IMR-90 (cell line): Measurements from ENCODE around the gene GBP3. TPM values are rescaled to one million over a fixed set of nuclear protein-coding genes. Genes with fewer than 3 reads are reported as not detected.
"Not testable (repeated sequence)": the region's sequence is repeated elsewhere in the genome, so short reads cannot be mapped to it uniquely, and the experiment has no call there.

Source experiments
- ATAC-seq: fragments of 200-7000 bp; cut with Tn5 transposase; 2 replicates; pipeline ENCODE4 v1.9.1; 2020; ENCODE audit warnings: low read depth, mild to moderate bottlenecking, moderate library complexity
- BruUV-seq: library from RNA; stranded (reverse); fragments of 400-500 nt; replicated peaks from 2 replicates; lab custom pipeline; 2021; lab: Mats Ljungman, UMichigan
- CTCF ChIA-PET: fragments of 300-600 bp; formaldehyde crosslinking; extraction: SDS; loops from one replicate; lab custom pipeline; 2021; ENCODE audit warnings: antibody characterized with exemption; lab: Yijun Ruan, JAX
- POLR2A ChIA-PET: fragments of 300-600 bp; sonication (Branson Sonifier 250); formaldehyde crosslinking; loops from one replicate; lab custom pipeline; 2022; ENCODE audit warnings: antibody characterized with exemption; ENCODE audit not compliant: unreplicated experiment; lab: Charles Lee
- DNase-seq: peaks from one replicate; pipeline ENCODE4 v3.0.0; 2013
- H2AFZ ChIP-seq: replicated peaks from 2 replicates; pipeline ENCODE3; 2013; ENCODE audit warnings: low read length, mild to moderate bottlenecking; ENCODE audit not compliant: poor library complexity
- H2AK5ac ChIP-seq: 2 replicates; pipeline ENCODE4 v1.6.1; 2013; ENCODE audit warnings: low read depth, low read length, inconsistent platforms
- H2AK9ac ChIP-seq: replicated peaks from 2 replicates; pipeline ENCODE3; 2013; ENCODE audit warnings: mild to moderate bottlenecking, low read depth, low read length, moderate library complexity; ENCODE audit not compliant: poor library complexity
- H2BK120ac ChIP-seq: 2 replicates; pipeline ENCODE4 v1.6.1; 2013; ENCODE audit warnings: low read depth, low read length, inconsistent platforms
- H2BK15ac ChIP-seq: 3 replicates; pipeline ENCODE4 v1.6.1; 2013; ENCODE audit warnings: low read depth, low read length, inconsistent platforms
- H2BK20ac ChIP-seq: 2 replicates; pipeline ENCODE4 v1.6.1; 2013; ENCODE audit warnings: low read depth, mild to moderate bottlenecking, inconsistent platforms, low read length, moderate library complexity
- H2BK5ac ChIP-seq: 2 replicates; pipeline ENCODE4 v1.6.1; 2013; ENCODE audit warnings: mild to moderate bottlenecking, low read depth, low read length, inconsistent platforms; ENCODE audit not compliant: poor library complexity, severe bottlenecking
- H3K14ac ChIP-seq: replicated peaks from 2 replicates; pipeline ENCODE4 v1.6.1; 2013; ENCODE audit warnings: low read depth, low read length, inconsistent platforms
- H3K18ac ChIP-seq: 2 replicates; pipeline ENCODE4 v1.6.1; 2013; ENCODE audit warnings: low read depth, low read length, control low read depth
- H3K23ac ChIP-seq: 2 replicates; pipeline ENCODE4 v1.6.1; 2013; ENCODE audit warnings: low read depth, low read length, inconsistent platforms
- H3K27ac ChIP-seq: 2 replicates; pipeline ENCODE4 v1.5.1; 2013; ENCODE audit warnings: mild to moderate bottlenecking, control low read depth, low read length; ENCODE audit not compliant: insufficient read depth
- H3K27me3 ChIP-seq: 2 replicates; pipeline ENCODE4 v1.6.1; 2013; ENCODE audit warnings: low read length; ENCODE audit not compliant: control insufficient read depth, insufficient read depth
- H3K36me3 ChIP-seq: 2 replicates; pipeline ENCODE4 v1.6.1; 2013; ENCODE audit warnings: low read length, mixed read lengths; ENCODE audit not compliant: control insufficient read depth, insufficient read depth
- H3K4ac ChIP-seq: 2 replicates; pipeline ENCODE4 v1.6.1; 2013; ENCODE audit warnings: low read depth, low read length, inconsistent platforms
- H3K4me1 ChIP-seq: 2 replicates; pipeline ENCODE4 v1.6.1; 2013; ENCODE audit warnings: low read length, mixed read lengths; ENCODE audit not compliant: control insufficient read depth, insufficient read depth
- H3K4me2 ChIP-seq: 2 replicates; pipeline ENCODE4 v1.6.1; 2013; ENCODE audit warnings: low read depth, mild to moderate bottlenecking, control low read depth, low read length, moderate library complexity
- H3K4me3 ChIP-seq: 2 replicates; pipeline ENCODE4 v1.5.1; 2013; ENCODE audit warnings: low read depth, mild to moderate bottlenecking, control low read depth, low read length, moderate library complexity; ENCODE audit not compliant: insufficient read depth
- H3K56ac ChIP-seq: 2 replicates; pipeline ENCODE4 v1.6.1; 2013; ENCODE audit warnings: low read length, inconsistent platforms; ENCODE audit not compliant: insufficient read depth; ENCODE audit errors: extremely low read depth
- H3K79me1 ChIP-seq, 2 experiments: 2 replicates each; pipeline ENCODE4 v1.6.1; 2013; ENCODE audit warnings: low read length in 2 of 2, inconsistent platforms in 1 of 2, low read depth in 1 of 2
- H3K9ac ChIP-seq: 2 replicates; pipeline ENCODE4 v1.6.1; 2013; ENCODE audit warnings: low read depth, low read length, control low read depth
- H3K9me1 ChIP-seq: 2 replicates; pipeline ENCODE4 v1.6.1; 2013; ENCODE audit warnings: low read length, inconsistent platforms; ENCODE audit not compliant: insufficient read depth
- H3K9me3 ChIP-seq: 2 replicates; pipeline ENCODE4 v1.6.1; 2013; ENCODE audit warnings: low read length; ENCODE audit not compliant: control insufficient read depth, insufficient read depth
- H4K20me1 ChIP-seq: 2 replicates; pipeline ENCODE4 v1.6.1; 2013; ENCODE audit warnings: low read length, inconsistent platforms; ENCODE audit not compliant: insufficient read depth
- H4K5ac ChIP-seq: 2 replicates; pipeline ENCODE4 v1.6.1; 2013; ENCODE audit warnings: mild to moderate bottlenecking, low read depth, low read length, control low read depth
- H4K8ac ChIP-seq, 2 experiments: 2 replicates each; pipeline ENCODE4 v1.6.1; 2013; ENCODE audit warnings: low read depth in 2 of 2, low read length in 2 of 2, control low read depth in 1 of 2, inconsistent platforms in 1 of 2
- H4K91ac ChIP-seq: 2 replicates; pipeline ENCODE4 v1.6.1; 2013; ENCODE audit warnings: low read depth, low read length, inconsistent platforms; ENCODE audit not compliant: insufficient read depth
- WGBS, 2 experiments: methylation state at CpG; one replicate each; pipeline versions ENCODE4 v1.1.5 to v1.1.7; 2013; ENCODE audit warnings: missing lambda C conversion rate in 2 of 2; ENCODE audit not compliant: insufficient read length in 1 of 2; ENCODE audit errors: extremely low coverage in 2 of 2; 5-methylcytosine and 5-hydroxymethylcytosine counted together
- dilution Hi-C: fragments of 300-500 bp; cut with HindIII; formaldehyde crosslinking; loops from one replicate; pipeline ENCODE4 v1.14.3; 2018; ENCODE audit warnings: low sequenced_read_pairs; ENCODE audit not compliant: unreplicated experiment
- in situ Hi-C: fragments of 300-500 bp; cut with MboI; formaldehyde crosslinking; loops from 3 replicates; pipeline ENCODE4 v1.14.3; 2019; ENCODE audit warnings: low sequenced_read_pairs, inconsistent platforms, mixed read lengths
- intact Hi-C: fragments of 100-400 bp; cut with micrococcal nuclease; formaldehyde crosslinking; loops from 2 replicates; pipeline ENCODE4 v1.10.0; 2022
- polyA plus RNA-seq, 3 experiments: library from polyadenylated mRNA; depleted of rRNA; stranded (reverse); fragments of >200 nt; gene quantifications; 2 replicates each; pipeline ENCODE4 v1.2.3, GENCODE V29; 2012; ENCODE audit warnings: low replicate concordance in 1 of 3
- total RNA-seq: library from RNA; depleted of rRNA; stranded (reverse); fragments of >200 nt; gene quantifications from 2 replicates; pipeline ENCODE4 v1.2.3, GENCODE V29; 2012

The GBP3 gene
- total and polyA plus RNA-seq, 2 of the 4 experiments (the other 2 are of a cell fraction), result 21.9 to 50.0 TPM

DNA sequence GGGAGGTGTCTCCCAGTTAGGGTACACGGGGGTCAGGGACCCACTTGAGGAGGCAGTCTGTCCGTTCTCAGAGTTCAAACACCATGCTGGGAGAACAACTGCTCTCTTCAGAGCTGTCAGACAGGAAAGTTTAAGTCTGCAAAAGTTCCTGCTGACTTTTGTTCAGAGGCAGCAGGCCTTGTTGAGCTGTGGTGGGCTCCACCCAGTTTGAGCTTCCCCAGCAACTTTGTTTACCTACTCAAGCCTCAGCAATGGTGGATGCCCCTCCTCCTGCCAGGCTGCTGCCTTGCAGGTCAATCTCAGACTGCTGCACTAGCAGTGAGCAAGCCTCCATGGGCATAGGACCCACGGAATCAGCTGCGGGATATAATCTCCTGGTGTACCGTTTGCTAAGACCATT lies 11.3 kb upstream of the GBP3 start:
- H2AK5ac ChIP-seq, dilution Hi-C loops, BruUV-seq, H3K27me3 ChIP-seq, H3K23ac ChIP-seq, intact Hi-C loops, H3K4me2 ChIP-seq, H3K9me3 ChIP-seq, ATAC-seq, H4K5ac ChIP-seq, H3K79me1 ChIP-seq, H3K4ac ChIP-seq, H3K56ac ChIP-seq, H2AK9ac ChIP-seq, H4K20me1 ChIP-seq, DNase-seq, H2BK15ac ChIP-seq, H2BK5ac ChIP-seq, H2BK20ac ChIP-seq, H4K8ac ChIP-seq, H3K18ac ChIP-seq, CTCF ChIA-PET, H3K9ac ChIP-seq, in situ Hi-C loops, H3K27ac ChIP-seq, H3K36me3 ChIP-seq, H3K9me1 ChIP-seq, H2BK120ac ChIP-seq, H4K91ac ChIP-seq, H3K14ac ChIP-seq, H3K4me1 ChIP-seq, H3K4me3 ChIP-seq, H2AFZ ChIP-seq: not testable (repeated sequence)
- POLR2A ChIA-PET, result interaction anchor here (0.6 kb wide), 1 partner anchor 64 kb away, joined by 5 read pairs; no protein-coding TSS in a partner anchor
- 92% methylated on average over 2 of the region's 5 CpGs; no CpG with 5 or more reads in 1 of the 2 experiments for WGBS, 2 experiments

DNA sequence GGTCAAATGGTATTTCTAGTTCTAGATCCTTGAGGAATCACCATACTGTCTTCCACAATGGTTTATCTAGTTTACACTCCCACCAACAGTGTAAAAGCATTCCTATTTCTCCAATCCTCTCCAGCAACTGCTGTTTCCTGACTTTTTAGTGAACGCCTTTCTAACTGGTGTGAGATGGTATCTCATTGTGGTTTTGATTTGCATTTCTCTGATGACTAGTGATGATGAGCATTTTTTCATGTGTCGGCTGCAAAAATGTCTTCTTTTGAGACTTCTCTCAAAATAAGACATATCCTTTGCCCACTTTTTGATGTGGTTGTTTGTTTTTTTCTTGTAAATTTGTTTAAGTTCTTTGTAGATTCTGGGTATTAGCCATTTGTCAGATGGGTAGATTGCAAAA lies 6.4 kb upstream of the GBP3 start:
- intact Hi-C loops, DNase-seq: not testable (repeated sequence)

More for the DNA sequence above, 6.4 kb upstream of the GBP3 start:
- H2BK120ac ChIP-seq, H3K9ac ChIP-seq, H2AK9ac ChIP-seq, H3K79me1 ChIP-seq, CTCF ChIA-PET, H3K4me1 ChIP-seq, POLR2A ChIA-PET, H3K4me2 ChIP-seq, H3K23ac ChIP-seq, H3K14ac ChIP-seq, BruUV-seq, ATAC-seq, H3K9me1 ChIP-seq, H3K9me3 ChIP-seq, H4K91ac ChIP-seq, H4K5ac ChIP-seq, H3K18ac ChIP-seq, H3K4ac ChIP-seq, H2BK5ac ChIP-seq, H2AFZ ChIP-seq, H3K56ac ChIP-seq, H4K8ac ChIP-seq, dilution Hi-C loops, in situ Hi-C loops, H2BK15ac ChIP-seq, H3K27me3 ChIP-seq, H3K4me3 ChIP-seq, H3K27ac ChIP-seq, H3K36me3 ChIP-seq, H2BK20ac ChIP-seq, H2AK5ac ChIP-seq, H4K20me1 ChIP-seq: not testable (repeated sequence)
- WGBS, 2 experiments, result no CpG with 5 or more reads among the region's 2 CpGs
